Muscle layer of colon (tissue), 2 donors: ENCODE measurements around the gene ARSG.
"Not testable (repeated sequence)": the region's sequence is repeated elsewhere in the genome, so short reads cannot be mapped to it uniquely, and the experiment has no call there.

Source experiments
- H3K27ac ChIP-seq: one replicate; pipeline ENCODE4 v1.7.0; 2013; ENCODE audit warnings: low read depth, mild to moderate bottlenecking, low read length, moderate library complexity
- H3K27me3 ChIP-seq, 2 donors: one replicate each; pipeline ENCODE4 v1.7.0; 2013; ENCODE audit warnings: low read length in 2 of 2, mild to moderate bottlenecking in 2 of 2; ENCODE audit not compliant: insufficient read depth in 2 of 2, control insufficient read depth in 1 of 2
- H3K36me3 ChIP-seq: one replicate; pipeline ENCODE4 v1.7.0; 2013; ENCODE audit warnings: mild to moderate bottlenecking, low read length; ENCODE audit not compliant: insufficient read depth
- H3K4me1 ChIP-seq: one replicate; pipeline ENCODE4 v1.7.0; 2013; ENCODE audit warnings: mild to moderate bottlenecking, low read length; ENCODE audit not compliant: insufficient read depth
- H3K4me3 ChIP-seq, 2 donors: one replicate each; pipeline ENCODE4 v1.7.0; 2013; ENCODE audit warnings: low read length in 2 of 2, low read depth in 1 of 2, mild to moderate bottlenecking in 1 of 2, moderate library complexity in 1 of 2
- H3K9ac ChIP-seq: one replicate; pipeline ENCODE4 v1.7.0; 2013; ENCODE audit warnings: low read length
- H3K9me3 ChIP-seq: one replicate; pipeline ENCODE4 v1.7.0; 2013; ENCODE audit warnings: mild to moderate bottlenecking, low read length
- donor health status: abdominal sarcoma.
- donor health status: Adenocarcinoma of cecum.

Gene ARSG

GRCh38 chr17:68356949-68357455, 65.7 kb downstream of the ARSG start:
- Histone ChIP-seq H3K9me3 (no peaks in the 10 kb centered on the region), H3K4me1 (no peaks in the 10 kb centered on the region)

DNA sequence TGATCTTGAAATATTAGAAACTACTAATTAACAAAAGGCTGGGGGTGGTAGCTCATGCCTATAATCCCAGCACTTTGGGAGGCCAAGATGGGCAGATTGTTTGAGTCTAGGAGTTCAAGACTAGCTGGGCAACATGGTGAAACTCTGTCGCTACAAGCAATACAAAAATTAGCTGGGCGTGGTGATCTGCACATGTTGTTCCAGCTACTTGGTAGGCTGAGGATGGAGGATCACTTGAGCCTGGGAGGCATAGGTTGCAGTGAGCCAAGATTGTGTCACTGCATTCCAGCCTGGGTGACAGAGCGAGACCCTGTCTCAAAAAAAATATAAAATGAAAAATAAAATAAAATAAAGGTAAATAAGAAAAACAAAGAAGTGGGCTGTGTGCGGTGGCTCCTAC, 66.6 kb downstream of the ARSG start:
- no peaks in the 10 kb centered on the region for H3K4me1 ChIP-seq
- no peak overlapping the region for H3K4me3 ChIP-seq

More at GRCh38 chr17:68356949-68357455, 65.7 kb downstream of the ARSG start:
- no peak overlapping the region for H3K27ac ChIP-seq
- H3K27me3 ChIP-seq: no peaks in the 10 kb centered on the region
- H3K9ac ChIP-seq: no peak overlapping the region
- H3K36me3 ChIP-seq: no peaks in the 10 kb centered on the region
- no peak overlapping the region for H3K4me3 ChIP-seq

DNA sequence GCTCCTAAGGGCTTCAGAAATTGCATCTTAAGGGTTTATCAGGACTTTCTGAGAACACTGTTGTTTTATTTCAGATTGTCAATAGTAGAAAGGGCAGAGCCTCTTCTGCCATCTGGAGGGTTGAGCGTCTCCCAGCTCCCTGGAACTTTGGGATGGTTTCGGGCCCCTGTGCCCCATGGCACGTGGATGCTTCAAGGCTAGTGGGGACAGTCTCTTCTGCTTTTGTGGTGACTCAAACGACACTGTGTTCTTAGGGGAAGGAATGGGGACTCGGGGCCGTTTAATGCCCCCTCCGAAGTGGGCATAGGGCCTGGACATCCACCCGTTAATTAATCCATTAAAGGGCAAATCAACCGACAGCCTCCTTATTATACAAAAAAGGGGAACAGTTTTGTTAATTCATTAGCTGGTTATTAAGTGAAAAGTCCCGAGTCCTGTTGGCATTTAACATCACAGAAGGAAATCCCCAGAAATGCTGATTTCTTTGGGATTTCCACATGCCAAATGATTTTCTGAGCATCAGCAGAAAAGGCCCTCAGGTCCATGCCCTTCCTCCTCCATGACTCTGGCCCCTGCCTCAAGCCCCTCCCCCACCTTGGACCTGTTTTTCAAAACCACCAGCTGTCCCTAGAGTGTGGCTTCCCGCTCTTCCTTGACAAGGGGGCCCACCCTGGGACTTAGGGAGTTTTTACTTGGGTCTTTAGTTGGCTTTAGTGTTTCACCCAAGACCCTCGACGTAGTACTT, 68.7 kb downstream of the ARSG start:
- Histone ChIP-seq H3K27ac (no peak overlapping the region), H3K36me3 (no peaks in the 10 kb centered on the region), H3K9ac (no peak overlapping the region), H3K27me3 (no peaks in the 10 kb centered on the region), H3K4me1 (no peaks in the 10 kb centered on the region), H3K9me3 (no peaks in the 10 kb centered on the region), H3K4me3 (no peak overlapping the region)

More for the DNA sequence above, 66.6 kb downstream of the ARSG start:
- no peaks in the 10 kb centered on the region for H3K27me3 ChIP-seq
- no peaks in the 10 kb centered on the region for H3K9me3 ChIP-seq
- H3K36me3 ChIP-seq: no peaks in the 10 kb centered on the region
- no peak overlapping the region for H3K9ac ChIP-seq
- no peak overlapping the region for H3K27ac ChIP-seq

DNA sequence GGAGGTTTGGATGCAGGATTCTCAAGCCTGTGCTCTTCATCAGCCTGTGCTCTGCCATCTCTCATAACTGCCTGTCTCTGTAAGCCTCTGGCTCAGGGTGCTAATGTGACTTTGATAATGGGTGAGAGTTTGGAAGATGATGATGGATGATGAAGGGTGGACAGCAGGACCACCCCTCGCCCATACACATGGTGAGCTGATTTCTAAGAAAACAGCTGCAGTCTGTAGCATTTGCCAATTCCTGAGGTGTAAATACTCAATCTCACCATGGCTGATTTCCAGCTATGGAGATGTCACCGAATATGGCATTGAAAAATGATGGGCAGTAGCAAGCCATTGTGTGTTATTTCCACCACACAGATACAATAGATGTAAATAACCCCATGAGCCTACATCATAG, 74.2 kb downstream of the ARSG start:
- Histone ChIP-seq H3K4me1 (no peaks in the 10 kb centered on the region), H3K9ac (no peak overlapping the region), H3K9me3 (no peaks in the 10 kb centered on the region), H3K36me3 (no peaks in the 10 kb centered on the region), H3K27me3 (no peaks in the 10 kb centered on the region), H3K27ac (no peak overlapping the region), H3K4me3 (no peak overlapping the region)

GRCh38 chr17:68368387-68368786, 77.1 kb downstream of the ARSG start:
- Histone ChIP-seq H3K27me3 (no peaks in the 10 kb centered on the region), H3K4me1 (no peaks in the 10 kb centered on the region), H3K9ac (no peak overlapping the region), H3K9me3 (no peaks in the 10 kb centered on the region), H3K36me3 (no peaks in the 10 kb centered on the region), H3K27ac (no peak overlapping the region), H3K4me3 (no peak overlapping the region)

DNA sequence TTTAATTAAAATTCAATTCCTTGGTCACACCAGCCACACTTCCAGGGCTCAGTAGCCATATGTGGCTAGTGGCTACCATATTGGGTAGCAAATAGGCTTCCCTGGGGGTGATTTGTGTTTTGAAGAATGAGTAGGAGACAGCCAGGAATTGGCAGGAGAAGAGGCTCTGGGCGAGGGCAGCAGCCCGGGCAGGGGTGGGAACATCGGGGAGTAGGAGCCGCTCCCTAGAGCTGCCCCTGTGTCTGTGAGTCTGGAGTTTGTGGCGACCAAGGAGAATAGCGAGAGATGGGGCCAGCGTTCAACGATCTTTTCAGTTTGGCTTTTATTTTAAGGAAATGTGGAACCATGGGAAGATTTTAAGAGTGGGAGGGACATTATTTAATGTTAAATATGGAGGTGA, 84.3 kb downstream of the ARSG start:
- no peak overlapping the region for H3K9ac ChIP-seq
- H3K36me3 ChIP-seq: no peaks in the 10 kb centered on the region
- H3K9me3 ChIP-seq: no peaks in the 10 kb centered on the region
- no peaks in the 10 kb centered on the region for H3K27me3 ChIP-seq
- H3K27ac ChIP-seq: no peak overlapping the region
- no peak overlapping the region for H3K4me3 ChIP-seq
- H3K4me1 ChIP-seq: peaks cover 13% of the 10 kb centered on the region

DNA sequence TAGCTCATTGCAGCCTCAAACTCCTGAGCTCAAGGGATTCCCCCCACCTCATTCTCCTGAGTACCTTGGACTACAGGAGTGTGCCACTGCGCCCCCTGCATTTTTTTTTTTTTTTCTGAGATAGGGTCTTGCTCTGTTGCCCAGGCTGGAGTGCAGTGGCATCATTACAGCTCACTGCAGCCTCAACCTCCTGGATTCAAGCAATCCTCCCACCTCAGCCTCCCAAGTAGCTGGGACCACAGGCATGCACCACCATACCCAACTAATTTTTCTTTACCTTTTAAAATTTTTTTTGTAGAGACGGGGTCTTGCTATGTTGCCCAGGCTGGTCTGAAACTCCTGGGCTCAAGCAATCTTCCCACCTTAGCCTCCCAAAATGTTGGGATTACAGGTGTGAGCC, 84.9 kb downstream of the ARSG start:
- not testable (repeated sequence) for H3K9ac ChIP-seq, H3K36me3 ChIP-seq, H3K4me3 ChIP-seq, H3K27me3 ChIP-seq, H3K9me3 ChIP-seq, H3K27ac ChIP-seq
- peaks cover 13% of the 10 kb centered on the region for H3K4me1 ChIP-seq

DNA sequence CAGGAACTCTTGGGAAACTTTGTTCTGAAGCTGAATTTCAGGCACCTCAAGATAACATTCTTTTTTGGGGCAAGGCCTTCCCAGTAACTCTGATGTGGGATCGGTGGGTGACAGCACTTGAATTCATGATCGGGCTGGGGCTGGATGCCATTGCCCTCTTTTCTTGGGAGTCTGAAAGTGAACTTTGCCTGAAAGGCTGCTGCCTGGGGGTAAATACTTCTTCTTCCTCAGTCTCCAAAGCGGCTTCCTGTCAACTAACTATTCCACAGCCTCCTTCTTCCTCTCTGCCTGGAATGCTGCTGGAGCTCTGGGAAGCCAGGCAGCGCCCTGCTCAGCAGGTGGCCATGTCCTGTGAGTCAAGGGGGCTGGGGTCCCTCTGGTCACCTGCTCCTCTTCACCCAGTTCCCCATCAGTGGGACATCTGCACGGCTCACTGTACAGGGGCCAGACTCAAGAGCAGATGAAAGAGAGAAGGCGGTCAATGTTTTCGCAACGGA, 86.5 kb downstream of the ARSG start:
- Histone ChIP-seq H3K36me3 (no peaks in the 10 kb centered on the region), H3K27me3 (no peaks in the 10 kb centered on the region), H3K4me3 (no peak overlapping the region), H3K9ac (no peak overlapping the region), H3K4me1 (peaks cover 13% of the 10 kb centered on the region), H3K27ac (peak overlapping the region; percentile 41), H3K9me3 (no peaks in the 10 kb centered on the region)

GRCh38 chr17:68378268-68379176, 87.2 kb downstream of the ARSG start:
- no peaks in the 10 kb centered on the region for H3K36me3 ChIP-seq
- no peak overlapping the region for H3K4me3 ChIP-seq
- H3K9ac ChIP-seq: no peak overlapping the region
- H3K4me1 ChIP-seq: peaks cover 13% of the 10 kb centered on the region
- H3K9me3 ChIP-seq: no peaks in the 10 kb centered on the region
- H3K27me3 ChIP-seq: no peaks in the 10 kb centered on the region
- H3K27ac ChIP-seq: peak overlapping the region; percentile 41

DNA sequence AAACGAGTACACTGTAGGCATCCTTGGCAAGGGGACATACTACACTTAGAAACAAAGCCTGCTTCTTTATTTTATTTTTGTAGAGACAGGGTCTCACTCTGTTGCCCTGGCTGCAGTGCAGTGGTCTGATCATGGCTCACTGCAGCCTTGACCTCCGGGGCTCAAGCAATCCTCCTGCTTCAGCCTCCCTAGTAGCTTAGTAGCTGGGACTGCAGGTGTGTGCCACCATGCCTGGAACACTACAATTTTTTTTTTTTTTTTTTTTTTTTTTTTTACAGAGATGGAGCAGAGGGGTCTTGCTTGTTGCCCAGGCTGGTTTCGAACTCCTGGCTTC, 87.8 kb downstream of the ARSG start:
- H3K4me3 ChIP-seq: no peak overlapping the region

More for the DNA sequence above, 87.8 kb downstream of the ARSG start:
- Histone ChIP-seq H3K9me3 (no peaks in the 10 kb centered on the region), H3K4me1 (peaks cover 13% of the 10 kb centered on the region), H3K9ac (no peak overlapping the region), H3K27ac (no peak overlapping the region), H3K27me3 (no peaks in the 10 kb centered on the region), H3K36me3 (no peaks in the 10 kb centered on the region)
